Left lobe of liver (tissue), 2 donors: ENCODE measurements around the gene ACKR1. TPM values are rescaled to one million over a fixed set of nuclear protein-coding genes. Genes with fewer than 3 reads are reported as not detected.

Experiments
- ATAC-seq: fragments of 200-7000 bp; cut with Tn5 transposase; one replicate; pipeline ENCODE4 v1.9.1; 2020; ENCODE audit warnings: mild to moderate bottlenecking, moderate library complexity
- DNase-seq: peaks from one replicate; pipeline ENCODE4 v3.0.0-alpha.2; 2020; ENCODE audit warnings: low spot score
- total RNA-seq: library from RNA; stranded (reverse); gene quantifications from one replicate; pipeline ENCODE4 v1.2.1, GENCODE V29; 2021
- donor health status: DM: no; HTN: no; CAD: no; lungs with moderate emphysema.
- donor health status: DM: no; HTN: yes; CAD: no.

ACKR1 gene, protein sequence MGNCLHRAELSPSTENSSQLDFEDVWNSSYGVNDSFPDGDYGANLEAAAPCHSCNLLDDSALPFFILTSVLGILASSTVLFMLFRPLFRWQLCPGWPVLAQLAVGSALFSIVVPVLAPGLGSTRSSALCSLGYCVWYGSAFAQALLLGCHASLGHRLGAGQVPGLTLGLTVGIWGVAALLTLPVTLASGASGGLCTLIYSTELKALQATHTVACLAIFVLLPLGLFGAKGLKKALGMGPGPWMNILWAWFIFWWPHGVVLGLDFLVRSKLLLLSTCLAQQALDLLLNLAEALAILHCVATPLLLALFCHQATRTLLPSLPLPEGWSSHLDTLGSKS
- total RNA-seq: 0.43 TPM

DNA sequence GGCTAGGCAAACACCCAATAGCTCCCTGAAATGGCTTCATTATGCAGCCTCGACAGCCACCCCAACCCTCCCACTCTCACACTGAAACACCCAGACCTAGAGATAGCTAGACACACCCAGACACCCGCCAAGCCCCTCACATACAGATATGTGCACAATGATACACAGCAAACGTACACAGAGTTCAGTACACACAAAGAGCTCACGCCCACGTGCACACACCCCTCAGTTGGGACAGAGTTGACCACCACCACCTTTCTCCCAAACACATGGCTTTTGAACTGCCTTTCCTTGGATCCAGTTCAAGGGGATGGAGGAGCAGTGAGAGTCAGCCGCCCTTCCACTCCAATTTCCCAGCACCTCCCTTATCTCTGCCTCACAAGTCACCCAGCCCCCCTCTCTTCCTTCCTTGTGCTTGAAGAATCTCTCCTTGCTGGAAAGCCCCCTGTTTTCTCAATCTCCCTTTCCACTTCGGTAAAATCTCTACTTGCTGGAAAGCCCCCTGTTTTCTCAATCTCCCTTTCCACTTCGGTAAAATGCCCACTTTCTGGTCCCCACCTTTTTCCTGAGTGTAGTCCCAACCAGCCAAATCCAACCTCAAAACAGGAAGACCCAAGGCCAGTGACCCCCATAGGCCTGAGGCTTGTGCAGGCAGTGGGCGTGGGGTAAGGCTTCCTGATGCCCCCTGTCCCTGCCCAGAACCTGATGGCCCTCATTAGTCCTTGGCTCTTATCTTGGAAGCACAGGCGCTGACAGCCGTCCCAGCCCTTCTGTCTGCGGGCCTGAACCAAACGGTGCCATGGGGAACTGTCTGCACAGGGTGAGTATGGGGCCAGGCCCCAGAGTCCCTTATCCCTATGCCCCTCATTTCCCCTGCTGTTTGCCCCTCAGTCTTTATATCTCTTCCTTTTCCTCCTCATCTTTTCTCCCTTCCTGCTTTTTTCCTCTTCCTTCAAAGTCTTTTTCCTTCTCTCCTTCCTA, at the start of gene ACKR1:
Gene ACKR1 (plus strand): TSS at position 715 of the 981 bp plus-strand sequence. CDS start 85 bp downstream, at position 800.
- DNase-seq (no peak), ATAC-seq (no peak)

DNA sequence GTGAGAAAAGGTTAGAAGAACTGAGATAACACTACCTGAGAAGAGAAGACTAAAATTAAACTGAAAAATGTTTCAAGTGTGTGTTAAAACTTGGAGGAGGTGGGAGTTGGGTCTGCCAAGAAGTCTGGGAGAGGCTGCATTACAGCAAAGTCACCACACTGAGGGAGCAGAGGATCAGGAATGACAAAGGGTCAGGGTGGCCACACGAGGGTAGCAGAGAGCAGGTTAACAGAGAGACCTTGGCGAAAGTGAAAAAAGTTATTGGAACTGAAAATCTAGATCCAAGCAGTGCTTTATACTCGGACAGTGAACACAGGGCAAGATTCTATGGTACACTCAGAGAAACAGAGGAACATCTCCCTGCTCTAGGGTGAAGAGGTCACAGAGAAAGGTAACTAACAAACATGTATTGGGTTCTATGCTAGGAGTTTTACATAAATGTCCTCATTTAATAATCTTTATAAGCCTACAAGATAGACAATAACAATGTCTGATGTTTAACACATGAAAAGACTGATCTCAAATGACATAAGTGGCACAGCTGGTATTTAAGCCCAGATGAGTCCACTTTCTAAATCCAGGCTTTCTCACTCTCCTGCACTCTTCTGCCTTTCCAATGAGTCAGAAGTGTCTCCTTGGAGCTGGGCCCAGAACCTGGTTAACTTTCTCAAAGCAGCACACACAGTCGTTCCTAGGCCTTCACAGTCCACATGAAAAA, 43.5 kb upstream of the ACKR1 start:
- ATAC-seq: peak; percentile 100
- peak; percentile 67 for DNase-seq

GRCh38 chr1:159161719-159162026, 43.0 kb upstream of the ACKR1 start:
- ATAC-seq (no peak), DNase-seq (no peak)

GRCh38 chr1:159162516-159163265, 42.0 kb upstream of the ACKR1 start:
- no peak for ATAC-seq
- no peak for DNase-seq

DNA sequence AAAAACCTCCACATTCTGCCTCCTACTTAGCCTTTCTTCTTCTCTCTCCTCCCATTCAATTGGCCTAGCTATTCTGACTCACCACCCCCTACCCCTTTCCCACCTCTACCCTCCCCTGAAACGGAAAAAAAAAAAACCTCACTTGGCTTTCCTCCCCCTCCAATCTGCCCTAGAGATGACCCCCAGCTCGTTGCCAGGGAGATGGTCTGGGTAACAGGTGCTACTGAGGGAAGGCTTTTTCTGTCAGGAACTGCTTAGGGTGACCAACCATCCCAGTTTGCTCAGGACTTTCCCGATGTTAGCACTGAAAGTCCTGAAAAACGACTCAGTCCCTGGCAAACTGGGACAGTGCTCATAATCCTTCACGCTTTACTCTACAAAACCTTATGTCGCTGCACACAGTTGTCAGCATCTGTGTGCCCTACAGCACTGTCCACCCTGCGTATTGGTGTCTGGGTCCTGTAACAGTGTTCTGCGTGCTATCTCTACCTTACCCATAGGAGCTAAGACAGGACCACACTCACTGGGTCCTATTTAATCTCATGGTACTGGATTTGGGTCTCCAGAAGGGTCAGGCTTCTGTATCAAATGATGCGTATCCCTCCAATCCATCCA, 41.0 kb upstream of the ACKR1 start:
- ATAC-seq (no peak), DNase-seq (no peak)

- ATAC-seq: no peak
- DNase-seq: no peak
These were observed 36.6 kb upstream of the ACKR1 start for GRCh38 chr1:159168043-159168442.

DNA sequence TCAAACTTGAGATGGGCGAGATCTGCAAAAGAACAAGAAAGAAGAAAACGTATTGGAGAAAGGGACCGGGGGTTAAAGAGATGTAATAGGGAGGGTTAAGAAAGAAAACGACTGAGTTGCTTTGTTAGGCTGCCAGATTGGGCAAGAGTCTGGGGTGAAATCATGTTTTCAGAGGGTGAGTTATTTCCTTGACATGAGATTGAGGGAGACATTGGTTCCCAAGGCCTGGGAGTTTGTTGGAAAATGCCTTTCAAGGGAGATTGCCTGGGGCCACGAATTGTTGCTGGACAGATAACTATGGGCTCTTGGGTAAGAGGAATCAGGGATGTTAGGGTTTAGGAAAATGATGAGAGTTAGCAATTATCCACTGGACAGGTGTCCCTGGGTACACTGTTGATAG, 34.0 kb upstream of the ACKR1 start:
- no peak for ATAC-seq
- DNase-seq: no peak

DNA sequence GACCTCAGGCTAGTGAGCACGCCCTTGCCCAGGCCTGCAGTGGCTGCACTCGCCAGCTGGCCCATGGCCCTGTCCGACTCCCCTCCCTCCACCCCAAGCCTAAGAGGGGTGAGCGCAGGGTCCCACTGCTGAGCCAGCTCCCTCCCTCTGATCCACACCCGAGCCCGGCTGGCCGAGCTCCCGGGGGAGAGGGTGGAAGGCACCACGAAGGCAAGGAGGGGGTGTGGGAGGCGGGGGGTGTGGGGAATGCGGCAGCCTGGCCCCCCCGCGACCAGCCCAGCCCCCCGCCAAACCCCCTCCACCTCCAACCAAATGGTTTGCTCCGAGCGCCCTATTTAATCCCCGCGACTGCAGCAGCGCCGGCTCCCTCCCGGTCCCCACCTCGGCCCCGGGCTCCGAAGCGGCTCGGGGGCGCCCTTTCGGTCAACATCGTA, 33.4 kb upstream of the ACKR1 start, which contains the start of gene CADM3:
Gene CADM3 (plus strand): TSS at position 362 of the 434 bp plus-strand sequence. CDS start 151 bp downstream, outside the sequence.
- ATAC-seq (no peak), DNase-seq (no peak)

DNA sequence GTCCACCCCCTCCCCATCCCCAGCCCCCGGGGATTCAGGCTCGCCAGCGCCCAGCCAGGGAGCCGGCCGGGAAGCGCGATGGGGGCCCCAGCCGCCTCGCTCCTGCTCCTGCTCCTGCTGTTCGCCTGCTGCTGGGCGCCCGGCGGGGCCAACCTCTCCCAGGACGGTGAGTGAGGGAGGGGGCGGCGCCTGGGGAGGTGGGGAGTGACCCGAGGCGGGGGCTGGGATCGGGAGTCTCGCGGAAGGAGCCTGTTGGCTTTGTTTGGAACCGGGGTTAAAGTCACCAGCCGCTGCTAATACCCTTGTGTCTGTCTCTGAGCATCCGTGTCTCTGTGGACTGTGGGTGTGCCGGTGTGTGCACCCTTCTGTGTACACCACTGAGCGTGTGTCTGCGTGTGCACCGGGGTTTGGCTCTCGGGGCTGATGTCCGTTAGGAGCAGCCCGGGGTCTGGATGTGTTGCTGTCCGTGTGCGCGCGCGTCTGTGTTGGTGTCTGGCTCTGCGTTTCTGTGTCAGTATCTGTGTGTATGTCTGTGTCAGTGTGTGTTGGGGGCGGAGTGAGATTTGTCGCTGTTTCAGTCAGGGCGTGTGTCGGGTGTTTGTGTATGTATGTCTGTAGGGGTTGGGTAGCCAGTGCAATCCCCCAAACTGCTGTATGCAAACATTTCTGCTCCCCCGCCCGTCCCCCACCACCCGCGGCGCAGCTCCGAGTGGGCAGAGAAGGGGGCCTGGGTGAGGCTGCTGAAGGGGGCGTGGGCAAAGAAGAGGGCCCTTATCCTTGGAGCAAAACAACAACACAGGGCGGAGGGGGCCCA, 32.8 kb upstream of the ACKR1 start:
- DNase-seq: no peak
- no peak for ATAC-seq

DNA sequence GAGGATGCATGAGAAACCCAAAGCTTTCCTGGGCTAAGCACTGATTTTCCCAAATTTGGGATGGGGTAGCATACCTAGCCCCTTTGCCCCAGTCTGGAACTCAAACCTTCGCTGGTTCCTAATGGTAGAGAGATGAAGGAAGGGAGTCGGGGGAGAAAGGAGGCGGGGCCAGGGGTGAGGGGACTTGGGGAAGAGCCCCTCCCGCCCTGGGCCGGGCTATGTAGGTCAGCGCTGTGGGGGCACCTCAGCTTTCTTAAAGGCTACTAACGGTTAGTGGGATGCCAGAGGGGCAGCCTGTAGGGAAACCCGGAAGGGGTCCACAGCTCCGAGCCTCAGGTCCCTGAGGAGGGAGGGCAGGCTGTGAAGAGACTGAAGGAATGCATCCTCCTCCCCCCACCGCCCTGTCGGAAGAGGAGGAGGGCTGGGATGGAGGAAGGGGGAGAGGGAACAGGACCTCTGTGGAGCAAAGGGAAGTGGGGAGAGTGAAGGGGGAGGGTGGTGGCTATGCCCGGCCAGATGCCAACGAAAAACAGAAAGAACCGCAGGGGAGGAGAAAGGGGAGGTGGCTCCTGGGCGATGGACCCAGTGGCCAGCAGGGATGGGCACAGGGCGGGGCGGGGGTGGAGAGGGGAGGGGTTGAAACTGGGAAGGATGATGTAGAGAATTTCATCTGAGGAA, 31.9 kb upstream of the ACKR1 start:
- ATAC-seq (no peak), DNase-seq (no peak)

DNA sequence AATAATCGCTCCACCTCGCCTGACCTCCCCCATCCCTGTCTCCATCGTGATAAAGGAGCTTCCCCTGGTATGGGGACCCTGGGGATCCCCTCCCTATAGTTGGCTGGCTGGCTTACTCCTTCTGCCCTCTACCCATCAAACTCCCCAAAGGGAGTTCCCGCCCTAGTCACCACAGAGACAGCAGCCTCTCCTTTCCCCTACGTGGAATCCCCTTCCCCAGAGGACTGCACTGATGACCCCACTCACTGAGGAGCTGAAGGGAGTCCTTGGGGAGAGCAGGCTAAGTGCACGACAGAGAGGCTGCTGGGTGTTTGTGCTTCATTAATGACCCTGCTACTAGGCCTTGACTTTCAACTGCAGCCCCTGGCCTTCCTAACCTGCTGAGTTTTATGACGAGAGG, 31.4 kb upstream of the ACKR1 start:
- ATAC-seq (no peak), DNase-seq (no peak)

- no peak for DNase-seq
- no peak for ATAC-seq
These were observed 29.1 kb upstream of the ACKR1 start for GRCh38 chr1:159175571-159175970.

DNA sequence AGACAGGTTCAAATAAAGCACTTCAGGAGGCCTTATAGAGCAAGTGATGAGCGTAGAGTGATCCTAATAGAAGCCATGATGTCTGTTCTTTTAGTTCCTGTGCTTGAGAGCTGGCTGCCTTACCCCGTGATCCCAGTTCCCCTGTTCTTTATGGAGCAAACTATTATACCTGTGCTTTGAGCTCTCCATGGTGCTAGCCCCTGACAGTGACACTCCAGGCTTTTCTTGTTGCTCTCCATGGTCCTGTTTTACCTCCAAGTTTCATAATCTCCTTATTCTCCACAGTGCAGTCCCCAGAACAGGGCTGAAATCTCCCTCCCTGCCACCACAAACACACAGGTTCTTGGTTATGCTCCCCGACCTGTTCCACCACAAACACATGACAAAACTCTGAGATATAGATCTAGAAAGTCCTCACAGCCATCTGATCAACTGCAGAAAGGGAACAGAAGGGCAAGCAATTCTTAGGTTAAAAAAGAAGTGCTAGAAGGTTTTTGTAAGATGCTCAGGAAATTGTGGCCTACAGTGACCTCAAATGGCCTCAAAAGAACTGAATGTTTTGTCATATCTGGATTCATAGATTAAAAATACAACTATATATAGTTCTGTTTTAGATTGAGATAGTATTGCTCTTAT, 27.3 kb upstream of the ACKR1 start:
- DNase-seq (no peak), ATAC-seq (peak; percentile 92)

GRCh38 chr1:159179906-159180305, 24.8 kb upstream of the ACKR1 start:
- ATAC-seq: no peak
- DNase-seq: no peak

DNA sequence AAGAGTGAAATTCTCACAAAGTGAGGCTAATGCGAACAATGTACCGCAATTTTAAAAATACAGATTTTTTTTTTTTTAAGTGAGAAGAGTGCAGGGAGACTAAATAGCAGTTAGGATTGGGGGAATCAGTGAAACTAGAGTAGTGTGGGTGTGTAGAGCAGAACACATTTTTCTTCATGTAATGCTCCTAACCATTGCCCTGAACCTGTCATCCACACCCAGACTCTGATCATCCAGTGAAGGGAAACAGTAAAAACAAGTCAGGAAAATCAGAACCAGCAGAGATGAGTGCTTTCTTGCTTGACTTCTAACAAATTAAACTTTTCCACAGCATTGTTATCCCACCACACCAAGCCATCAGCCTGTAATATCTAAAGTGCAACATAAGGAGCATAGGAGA, 24.2 kb upstream of the ACKR1 start:
- DNase-seq: no peak
- no peak for ATAC-seq

GRCh38 chr1:159181328-159182024, 23.2 kb upstream of the ACKR1 start:
- ATAC-seq: no peak
- DNase-seq: no peak

GRCh38 chr1:159184201-159184600, 20.5 kb upstream of the ACKR1 start:
- DNase-seq (no peak), ATAC-seq (no peak)

DNA sequence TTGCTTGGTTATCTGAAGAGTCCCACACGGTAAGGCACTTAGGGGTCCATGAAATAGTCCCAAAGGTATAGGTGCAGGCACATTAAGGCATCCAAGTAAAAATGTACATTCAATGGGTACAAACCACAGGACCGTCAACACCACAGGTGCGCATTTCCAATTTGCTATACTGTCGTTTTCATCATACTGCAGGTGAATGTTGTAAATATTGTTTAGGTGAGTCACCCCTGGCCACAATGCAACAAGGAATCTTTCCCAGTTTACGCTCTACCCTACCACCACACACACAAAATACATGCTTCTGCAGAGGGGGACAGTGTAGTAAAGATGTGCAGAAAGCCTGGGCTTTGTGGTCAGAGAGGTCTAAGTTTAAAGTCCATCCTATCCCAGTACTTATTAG, 19.6 kb upstream of the ACKR1 start:
- ATAC-seq (no peak), DNase-seq (no peak)
